ENCODE measurements around the gene LPIN2.

DNA sequence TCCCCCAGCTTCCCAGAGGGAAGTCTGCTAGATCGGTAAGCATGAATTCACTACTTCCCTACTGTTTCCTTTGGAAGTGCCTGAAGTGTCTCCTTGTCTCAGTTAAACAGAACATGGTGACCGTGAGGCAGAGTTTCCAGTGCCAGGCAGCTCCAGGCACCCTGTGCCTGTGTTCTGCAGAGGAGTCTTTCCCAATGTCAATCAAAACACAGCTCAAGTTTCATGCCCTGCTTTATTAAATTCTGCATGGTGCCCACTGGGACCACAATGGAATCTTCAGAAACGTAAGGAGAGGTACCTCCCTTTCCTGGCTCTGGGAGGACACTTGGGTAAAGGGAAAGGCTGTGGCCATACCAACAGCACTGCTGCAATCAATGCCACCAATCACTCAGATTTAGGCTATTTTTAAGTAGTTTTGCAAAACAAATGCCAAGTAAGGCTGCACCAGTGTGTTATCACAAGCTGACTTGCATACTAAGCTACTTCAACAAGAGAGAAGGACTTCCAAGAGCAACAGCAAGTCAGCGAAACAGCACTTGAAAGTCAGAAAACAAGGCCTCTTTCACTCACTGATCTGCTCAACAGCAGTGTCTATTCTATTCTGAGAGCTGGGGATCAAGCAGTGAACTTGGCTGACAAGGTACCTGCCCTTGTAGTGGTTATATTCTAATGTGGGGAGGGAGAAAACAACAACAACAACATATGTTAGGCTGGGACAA is 14.9 kb downstream of the LPIN2 start:
- TF ChIP-seq, protein P1, sequence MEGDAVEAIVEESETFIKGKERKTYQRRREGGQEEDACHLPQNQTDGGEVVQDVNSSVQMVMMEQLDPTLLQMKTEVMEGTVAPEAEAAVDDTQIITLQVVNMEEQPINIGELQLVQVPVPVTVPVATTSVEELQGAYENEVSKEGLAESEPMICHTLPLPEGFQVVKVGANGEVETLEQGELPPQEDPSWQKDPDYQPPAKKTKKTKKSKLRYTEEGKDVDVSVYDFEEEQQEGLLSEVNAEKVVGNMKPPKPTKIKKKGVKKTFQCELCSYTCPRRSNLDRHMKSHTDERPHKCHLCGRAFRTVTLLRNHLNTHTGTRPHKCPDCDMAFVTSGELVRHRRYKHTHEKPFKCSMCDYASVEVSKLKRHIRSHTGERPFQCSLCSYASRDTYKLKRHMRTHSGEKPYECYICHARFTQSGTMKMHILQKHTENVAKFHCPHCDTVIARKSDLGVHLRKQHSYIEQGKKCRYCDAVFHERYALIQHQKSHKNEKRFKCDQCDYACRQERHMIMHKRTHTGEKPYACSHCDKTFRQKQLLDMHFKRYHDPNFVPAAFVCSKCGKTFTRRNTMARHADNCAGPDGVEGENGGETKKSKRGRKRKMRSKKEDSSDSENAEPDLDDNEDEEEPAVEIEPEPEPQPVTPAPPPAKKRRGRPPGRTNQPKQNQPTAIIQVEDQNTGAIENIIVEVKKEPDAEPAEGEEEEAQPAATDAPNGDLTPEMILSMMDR (IDR thresholded peaks at IDR 0.05; ENCODE audit: poor library complexity): no peak
- TF ChIP-seq EZH2phosphoT487 (IDR thresholded peaks at IDR 0.05; ENCODE audit: low read depth, severe bottlenecking, unreplicated experiment): no peak
